ENCODE measurements around the gene PDCD5.
"Not testable (repeated sequence)": the region's sequence is repeated elsewhere in the genome, so short reads cannot be mapped to it uniquely, and the experiment has no call there.

GRCh38 chr19:32571471-32572075 is 9.4 kb upstream of the PDCD5 start:
- TF ChIP-seq EZH2phosphoT487 (IDR thresholded peaks at IDR 0.05; ENCODE audit: low read depth); CTCF (IDR thresholded peaks at IDR 0.05; ENCODE audit: low read depth, low read length): not testable (repeated sequence)

Data from OCI-LY3 (cell line).